Ascending aorta (tissue), 2 donors: Measurements from ENCODE around the gene RARA. TPM values are rescaled to one million over a fixed set of nuclear protein-coding genes. Genes with fewer than 3 reads are reported as not detected.
"Not testable (repeated sequence)": the region's sequence is repeated elsewhere in the genome, so short reads cannot be mapped to it uniquely, and the experiment has no call there.

Experiments
- DNase-seq, 2 donors: peaks; one replicate each; pipeline ENCODE4 v3.0.0-alpha.2; 2019; ENCODE audit warnings: low spot score in 2 of 2
- H3K27ac ChIP-seq, 2 donors: fragments of 200-600 bp; sonication (generic); one replicate each; pipeline ENCODE4 v1.5.1; 2016 to 2017; ENCODE audit warnings: mild to moderate bottlenecking in 1 of 2
- H3K27me3 ChIP-seq: fragments of 200-600 bp; sonication (generic); one replicate; pipeline ENCODE4 v1.5.1; 2017
- H3K36me3 ChIP-seq, 2 donors: fragments of 200-600 bp; sonication (generic); one replicate each; pipeline ENCODE4 v1.5.1; 2016
- H3K4me1 ChIP-seq, 2 donors: fragments of 200-600 bp; sonication (generic); one replicate each; pipeline ENCODE4 v1.5.1; 2016 to 2017; ENCODE audit warnings: mild to moderate bottlenecking in 1 of 2
- H3K4me3 ChIP-seq, 2 donors: fragments of 200-600 bp; sonication (generic); one replicate each; pipeline ENCODE4 v1.5.1; 2016 to 2017; ENCODE audit warnings: mild to moderate bottlenecking in 1 of 2
- H3K9me3 ChIP-seq, 2 donors: fragments of 200-600 bp; sonication (generic); one replicate each; pipeline ENCODE4 v1.5.1; 2016
- intact Hi-C: fragments of 100-400 bp; cut with DNase I; formaldehyde crosslinking; loops from one replicate; pipeline ENCODE4 v1.15.1; 2023
- total RNA-seq: library from RNA; depleted of rRNA; stranded (reverse); fragments of >200 nt; gene quantifications from one replicate; pipeline ENCODE4 v1.1.0, GENCODE V29; 2016
- TF ChIP-seq, protein P1 (sequence below), 3 experiments: fragments of 200-600 bp in 2 of 3; fragments of 450-650 bp in 1 of 3; sonication (generic) in 2 of 3; IDR thresholded peaks; one replicate each; pipeline ENCODE4 v1.5.1; 2016 to 2019; ENCODE audit warnings: antibody characterized with exemption in 3 of 3, mild to moderate bottlenecking in 1 of 3, moderate library complexity in 1 of 3

Gene RARA
- total RNA-seq, 1 donor from 2014 or later, result 77.3 TPM

DNA sequence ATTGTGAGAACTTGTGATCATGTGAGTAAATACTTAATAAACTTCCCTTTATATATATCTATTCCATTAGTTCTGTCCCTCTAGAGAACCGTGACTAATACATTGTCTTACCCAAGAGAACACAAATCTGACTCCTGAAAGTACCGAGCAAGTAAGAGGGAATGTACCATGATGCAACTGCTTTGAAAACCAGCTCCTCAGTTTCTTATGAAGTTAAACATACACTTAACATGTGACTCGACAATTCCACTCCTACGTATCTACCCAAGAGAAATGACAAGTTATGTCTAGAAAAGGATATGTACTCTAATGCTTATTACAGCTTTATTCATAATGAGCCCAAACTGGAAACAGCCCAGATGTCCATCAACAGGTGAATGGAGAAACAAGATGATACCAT, 64.3 kb downstream of the RARA start:
- no peaks in the 10 kb centered on the region for H3K36me3 ChIP-seq
- no peaks in the 10 kb centered on the region for H3K4me1 ChIP-seq
- H3K27ac ChIP-seq, result no peak overlapping the region
- H3K4me3 ChIP-seq, result no peak overlapping the region
- H3K9me3 ChIP-seq, result no peaks in the 10 kb centered on the region
- intact Hi-C loops, result no loop called here
- no peak for DNase-seq
- TF ChIP-seq, protein P1, sequence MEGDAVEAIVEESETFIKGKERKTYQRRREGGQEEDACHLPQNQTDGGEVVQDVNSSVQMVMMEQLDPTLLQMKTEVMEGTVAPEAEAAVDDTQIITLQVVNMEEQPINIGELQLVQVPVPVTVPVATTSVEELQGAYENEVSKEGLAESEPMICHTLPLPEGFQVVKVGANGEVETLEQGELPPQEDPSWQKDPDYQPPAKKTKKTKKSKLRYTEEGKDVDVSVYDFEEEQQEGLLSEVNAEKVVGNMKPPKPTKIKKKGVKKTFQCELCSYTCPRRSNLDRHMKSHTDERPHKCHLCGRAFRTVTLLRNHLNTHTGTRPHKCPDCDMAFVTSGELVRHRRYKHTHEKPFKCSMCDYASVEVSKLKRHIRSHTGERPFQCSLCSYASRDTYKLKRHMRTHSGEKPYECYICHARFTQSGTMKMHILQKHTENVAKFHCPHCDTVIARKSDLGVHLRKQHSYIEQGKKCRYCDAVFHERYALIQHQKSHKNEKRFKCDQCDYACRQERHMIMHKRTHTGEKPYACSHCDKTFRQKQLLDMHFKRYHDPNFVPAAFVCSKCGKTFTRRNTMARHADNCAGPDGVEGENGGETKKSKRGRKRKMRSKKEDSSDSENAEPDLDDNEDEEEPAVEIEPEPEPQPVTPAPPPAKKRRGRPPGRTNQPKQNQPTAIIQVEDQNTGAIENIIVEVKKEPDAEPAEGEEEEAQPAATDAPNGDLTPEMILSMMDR (IDR thresholded peaks at IDR 0.05), result no peak
- H3K27me3 ChIP-seq, result no peaks in the 10 kb centered on the region

DNA sequence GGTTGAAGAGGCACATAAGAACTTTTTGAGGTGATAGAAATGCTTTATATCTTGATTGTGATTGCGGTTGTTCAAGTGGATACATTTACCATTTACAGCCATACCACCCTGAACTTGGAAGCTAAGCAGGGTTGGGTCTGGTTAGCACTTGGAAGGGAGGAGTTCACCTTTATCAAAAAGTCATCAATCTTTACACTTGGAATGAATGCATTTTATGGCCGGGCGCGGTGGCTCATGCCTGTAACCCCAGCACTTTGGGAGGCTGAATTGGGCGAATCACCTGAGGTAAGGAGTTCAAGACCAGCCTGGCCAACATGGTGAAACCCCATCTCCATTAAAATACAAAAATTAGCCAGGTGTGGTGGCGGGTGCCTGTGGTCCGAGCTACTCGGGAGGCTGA, 65.0 kb downstream of the RARA start:
- H3K36me3 ChIP-seq, result no peaks in the 10 kb centered on the region
- H3K27ac ChIP-seq, result no peak overlapping the region
- no peak overlapping the region for H3K4me3 ChIP-seq
- intact Hi-C loops, result no loop called here
- H3K9me3 ChIP-seq, result no peaks in the 10 kb centered on the region
- no peaks in the 10 kb centered on the region for H3K27me3 ChIP-seq
- TF ChIP-seq, protein P1 (IDR thresholded peaks at IDR 0.05), result no peak
- H3K4me1 ChIP-seq, result no peaks in the 10 kb centered on the region
- DNase-seq, result no peak

DNA sequence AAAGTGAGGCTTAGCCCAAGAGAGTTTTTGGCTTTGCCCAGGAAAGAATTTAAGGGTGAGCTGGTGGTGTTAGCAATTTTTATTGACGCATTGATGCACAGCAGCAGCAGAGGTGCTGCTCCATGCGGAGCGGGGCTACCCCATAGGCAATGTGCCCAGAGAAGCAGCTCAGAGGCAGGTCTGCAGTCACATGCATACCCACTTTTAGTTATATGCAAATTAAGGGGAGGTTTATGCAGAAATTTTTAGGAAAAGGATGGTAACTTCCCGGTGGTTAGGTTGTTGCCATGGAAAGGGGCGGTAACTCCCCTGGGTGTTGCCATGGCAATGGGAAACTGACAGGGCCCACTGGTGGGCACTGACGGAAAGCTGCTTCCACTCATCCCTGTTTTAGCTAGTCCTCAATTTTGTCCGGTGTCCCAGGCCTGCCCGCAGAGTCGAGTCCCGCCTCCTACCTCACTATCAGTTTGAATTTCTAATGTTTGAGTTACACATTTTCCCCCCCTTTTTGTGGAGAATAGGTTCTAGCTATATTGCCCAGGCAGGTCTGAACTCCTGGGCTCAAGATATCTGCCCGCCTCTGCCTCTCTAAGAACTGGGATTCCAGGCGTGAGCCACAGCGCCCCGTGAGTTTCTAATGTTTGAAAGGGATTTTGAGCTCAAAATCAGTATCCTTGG, 66.0 kb downstream of the RARA start:
- Histone ChIP-seq H3K27ac (no peak overlapping the region), H3K4me3 (no peak overlapping the region), H3K9me3 (no peaks in the 10 kb centered on the region), H3K36me3 (no peaks in the 10 kb centered on the region), H3K4me1 (no peaks in the 10 kb centered on the region), H3K27me3 (no peaks in the 10 kb centered on the region)
- intact Hi-C loops, result no loop called here
- TF ChIP-seq, protein P1 (IDR thresholded peaks at IDR 0.05), result no peak
- no peak for DNase-seq

DNA sequence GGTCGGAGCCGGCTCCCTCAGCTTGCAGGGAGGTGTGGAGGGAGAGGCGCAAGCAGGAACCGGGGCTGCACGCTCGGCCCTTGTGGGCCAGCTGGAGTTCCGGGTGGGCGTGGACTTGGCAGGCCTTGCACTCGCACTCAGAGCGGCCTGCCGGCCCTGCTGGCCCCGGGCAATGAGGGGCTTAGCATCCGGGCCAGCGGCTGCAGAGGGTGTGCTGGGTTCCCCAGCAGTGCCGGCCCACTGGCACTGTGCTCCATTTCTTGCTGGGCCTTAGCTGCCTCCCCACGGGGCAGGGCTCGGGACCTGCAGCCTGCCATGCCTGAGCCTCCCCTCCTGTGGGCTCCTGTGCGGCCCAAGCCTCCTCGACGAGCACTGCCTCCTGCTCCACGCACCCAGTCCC, 66.8 kb downstream of the RARA start:
- H3K4me3 ChIP-seq, intact Hi-C loops, DNase-seq, H3K36me3 ChIP-seq, H3K4me1 ChIP-seq, H3K27ac ChIP-seq, H3K27me3 ChIP-seq, H3K9me3 ChIP-seq: not testable (repeated sequence)

DNA sequence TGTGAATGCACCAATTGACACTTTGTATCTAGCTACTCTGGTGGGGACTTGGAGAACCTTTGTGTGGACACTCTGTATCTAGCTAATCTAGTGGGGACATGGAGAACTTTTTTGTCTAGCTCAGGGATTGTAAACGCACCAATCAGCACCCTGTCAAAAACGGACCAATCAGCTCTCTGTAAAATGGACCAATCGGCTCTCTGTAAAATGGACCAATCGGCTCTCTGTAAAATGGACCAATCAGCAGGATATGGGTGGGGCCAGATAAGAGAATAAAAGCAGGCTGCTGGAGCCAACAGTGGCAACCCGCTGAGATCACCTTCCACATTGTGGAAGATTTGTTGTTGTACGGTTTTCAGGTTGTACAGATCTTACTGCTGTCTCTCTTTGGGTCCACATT, 67.6 kb downstream of the RARA start:
- H3K9me3 ChIP-seq, DNase-seq, intact Hi-C loops, H3K27me3 ChIP-seq, H3K4me1 ChIP-seq, H3K36me3 ChIP-seq, H3K27ac ChIP-seq, H3K4me3 ChIP-seq: not testable (repeated sequence)

DNA sequence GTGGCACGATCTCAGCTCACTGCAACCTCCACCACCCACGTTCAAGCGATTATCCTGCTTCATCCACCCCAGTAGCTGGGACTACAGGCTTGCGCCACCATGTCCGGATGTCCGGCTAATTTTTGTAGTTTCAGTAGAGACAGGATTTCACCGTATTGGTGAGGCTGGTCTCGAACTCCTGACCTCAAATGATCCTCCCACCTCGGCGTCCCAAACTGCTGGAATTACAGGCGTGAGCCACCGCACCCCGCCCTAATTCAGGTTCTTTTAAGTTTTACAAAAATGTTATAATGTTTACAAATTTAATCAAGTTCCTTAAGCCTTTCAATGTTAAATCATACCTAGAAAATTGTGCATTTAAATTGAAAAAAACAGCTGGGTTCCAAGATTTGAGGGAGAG, 68.9 kb downstream of the RARA start:
- no peak for DNase-seq
- Histone ChIP-seq H3K4me1 (no peaks in the 10 kb centered on the region), H3K4me3 (no peak overlapping the region), H3K36me3 (no peaks in the 10 kb centered on the region), H3K27ac (no peak overlapping the region), H3K9me3 (no peaks in the 10 kb centered on the region), H3K27me3 (no peaks in the 10 kb centered on the region)
- intact Hi-C loops, result no loop called here
- TF ChIP-seq, protein P1 (IDR thresholded peaks at IDR 0.05), result no peak

DNA sequence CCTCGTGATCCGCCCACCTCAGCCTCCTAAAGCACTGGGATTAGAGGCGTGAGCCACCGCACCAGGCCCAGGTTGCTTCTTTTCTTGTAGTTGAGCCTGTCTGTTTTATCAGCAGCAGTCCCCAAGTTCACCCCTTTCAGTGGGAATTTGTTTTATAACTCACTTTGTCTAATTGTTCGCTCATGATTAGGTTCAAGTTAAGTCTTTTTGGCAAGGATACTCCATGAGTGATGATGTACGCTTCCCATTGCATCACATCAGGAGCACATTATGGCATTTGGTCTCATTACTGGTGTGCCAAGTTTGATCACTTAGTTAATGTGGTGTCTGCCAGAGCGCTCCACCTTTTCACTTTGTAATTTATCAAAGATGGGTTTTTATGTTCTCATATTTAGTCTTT, 70.0 kb downstream of the RARA start:
- TF ChIP-seq, protein P1 (IDR thresholded peaks at IDR 0.05), result no peak
- DNase-seq, result no peak
- no peaks in the 10 kb centered on the region for H3K9me3 ChIP-seq
- H3K36me3 ChIP-seq, result no peaks in the 10 kb centered on the region
- H3K4me1 ChIP-seq, result no peaks in the 10 kb centered on the region
- H3K27me3 ChIP-seq, result no peaks in the 10 kb centered on the region
- intact Hi-C loops, result no loop called here
- H3K4me3 ChIP-seq, result no peak overlapping the region
- H3K27ac ChIP-seq, result no peak overlapping the region
